ENCODE measurements around the gene LHFPL3.
"Not testable (repeated sequence)": the region's sequence is repeated elsewhere in the genome, so short reads cannot be mapped to it uniquely, and the experiment has no call there.

Gene LHFPL3

DNA sequence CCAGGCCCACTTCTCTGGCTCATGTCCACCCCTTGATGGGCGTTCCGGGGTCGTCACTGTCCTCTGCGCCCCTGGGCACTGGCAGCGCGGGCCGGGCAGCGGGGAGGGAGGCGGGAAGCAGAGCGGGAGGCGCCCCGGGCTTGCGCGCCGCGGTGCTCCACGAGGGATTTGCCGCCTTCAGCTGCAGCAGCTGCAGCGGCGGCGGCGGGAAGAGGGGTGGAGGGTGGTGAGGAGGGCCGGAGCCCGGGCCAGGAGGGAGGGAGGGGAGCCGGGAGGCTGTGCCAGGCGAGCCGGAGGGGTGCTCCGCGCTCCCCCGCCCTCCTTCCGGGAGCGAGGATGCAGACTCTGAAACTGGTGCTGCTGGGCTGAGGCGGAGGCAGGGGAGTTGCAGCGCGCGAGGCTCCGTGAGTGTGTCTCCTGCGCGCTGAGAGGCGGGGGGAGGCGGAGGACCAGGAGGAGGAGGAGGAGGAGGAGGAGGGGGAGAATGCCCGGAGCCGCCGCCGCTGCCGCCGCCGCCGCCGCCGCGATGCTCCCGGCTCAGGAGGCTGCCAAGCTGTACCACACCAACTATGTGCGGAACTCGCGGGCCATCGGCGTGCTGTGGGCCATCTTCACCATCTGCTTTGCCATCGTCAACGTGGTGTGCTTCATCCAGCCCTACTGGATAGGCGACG is at the start of gene LHFPL3:
Gene LHFPL3, plus strand, starts transcription at position 308 of the 674 bp plus-strand sequence.
- no peak for DNase-seq (ENCODE audit: low read depth in 3 of 3)

GRCh38 chr7:104281685-104282084 is 46.7 kb upstream of the LHFPL3 start:
- not testable (repeated sequence) for DNase-seq (ENCODE audit: low read depth in 3 of 3)

GRCh38 chr7:104286839-104287238 is 41.6 kb upstream of the LHFPL3 start:
- no peak for DNase-seq (ENCODE audit: low read depth in 3 of 3)

DNA sequence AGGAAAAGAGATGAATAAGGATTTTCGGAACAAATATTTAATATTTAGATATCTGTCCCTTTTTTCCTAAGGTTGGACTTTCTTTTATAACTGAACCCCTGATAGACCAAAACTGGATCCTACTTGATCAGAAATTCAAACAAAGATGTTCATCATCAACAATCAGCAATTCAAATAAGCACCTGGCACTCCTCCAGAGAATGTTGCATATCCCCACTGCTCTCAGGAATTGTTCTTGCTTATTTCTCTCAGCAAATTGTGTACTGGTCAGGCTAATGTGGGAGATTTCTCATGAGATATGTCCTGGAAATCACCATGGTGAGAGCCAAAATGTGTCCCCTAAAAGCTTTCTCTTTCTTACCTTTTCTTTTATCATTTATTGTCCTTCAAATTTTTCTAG is 40.3 kb upstream of the LHFPL3 start:
- no peak for DNase-seq (ENCODE audit: low read depth in 3 of 3)

GRCh38 chr7:104294291-104294690 is 34.1 kb upstream of the LHFPL3 start:
- DNase-seq (ENCODE audit: low read depth in 3 of 3): no peak

DNA sequence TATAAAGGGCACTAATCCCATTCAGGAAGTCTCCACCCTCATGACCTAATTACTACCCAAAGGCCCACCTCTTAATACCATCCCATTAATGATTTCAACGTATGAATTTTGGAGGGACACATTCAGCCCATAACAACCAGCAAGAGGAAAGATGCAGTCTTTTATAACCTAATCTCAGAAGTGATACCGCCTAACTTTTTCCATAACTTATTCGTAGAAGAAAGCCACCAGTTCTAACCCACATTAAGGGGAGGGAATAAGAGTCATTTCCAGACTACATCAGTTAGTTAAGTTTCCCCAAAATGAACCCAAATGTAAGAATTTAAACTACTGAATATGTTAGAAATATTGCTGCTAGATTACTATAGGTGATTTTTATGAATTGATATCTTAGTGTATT is 32.1 kb upstream of the LHFPL3 start:
- DNase-seq (ENCODE audit: low read depth in 3 of 3): no peak

GRCh38 chr7:104296900-104297299 is 31.5 kb upstream of the LHFPL3 start:
- no peak for DNase-seq (ENCODE audit: low read depth in 3 of 3)

GRCh38 chr7:104299323-104299722 is 29.1 kb upstream of the LHFPL3 start:
- no peak for DNase-seq (ENCODE audit: low read depth in 3 of 3)

DNA sequence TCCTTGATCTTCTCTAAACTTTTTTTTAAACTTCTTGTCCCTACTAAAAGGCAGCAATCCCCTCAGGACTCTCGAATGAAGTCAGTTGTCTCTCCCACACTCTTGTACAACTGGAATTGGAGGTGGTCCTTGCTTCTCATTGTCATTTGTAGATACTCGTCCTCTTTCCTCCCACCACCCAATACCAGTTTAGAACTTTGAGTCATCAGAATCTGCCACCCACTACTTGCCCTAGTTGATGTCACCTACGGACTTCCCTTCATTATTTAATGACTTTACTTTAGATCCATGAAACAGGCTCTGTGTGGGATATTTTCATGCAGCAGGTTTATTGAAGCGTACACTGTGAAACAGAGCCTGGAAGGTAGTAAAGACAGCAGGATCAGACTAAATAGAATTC is 28.6 kb upstream of the LHFPL3 start:
- no peak for DNase-seq (ENCODE audit: low read depth in 3 of 3)

DNA sequence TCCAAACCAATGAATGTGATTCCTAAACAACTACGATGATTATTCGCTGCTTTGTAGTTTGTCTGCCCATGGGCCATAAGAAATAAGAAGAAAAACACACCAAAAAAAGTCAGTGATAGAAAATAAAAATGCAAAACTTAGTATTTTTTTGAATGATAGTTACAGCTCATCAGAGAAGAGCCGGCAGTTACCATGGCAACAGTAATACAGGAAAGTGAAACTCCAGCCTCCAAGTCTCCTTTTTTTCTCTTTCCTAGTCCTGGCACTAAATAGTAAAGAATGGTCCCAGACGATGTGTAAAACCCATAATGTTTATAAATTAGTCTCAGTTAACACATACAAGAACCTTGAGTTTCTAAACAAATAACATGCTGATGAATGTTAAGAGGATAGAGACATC is 21.6 kb upstream of the LHFPL3 start:
- no peak for DNase-seq (ENCODE audit: low read depth in 3 of 3)

GRCh38 chr7:104317948-104318629 is 10.3 kb upstream of the LHFPL3 start:
- DNase-seq (ENCODE audit: low read depth in 3 of 3): no peak

DNA sequence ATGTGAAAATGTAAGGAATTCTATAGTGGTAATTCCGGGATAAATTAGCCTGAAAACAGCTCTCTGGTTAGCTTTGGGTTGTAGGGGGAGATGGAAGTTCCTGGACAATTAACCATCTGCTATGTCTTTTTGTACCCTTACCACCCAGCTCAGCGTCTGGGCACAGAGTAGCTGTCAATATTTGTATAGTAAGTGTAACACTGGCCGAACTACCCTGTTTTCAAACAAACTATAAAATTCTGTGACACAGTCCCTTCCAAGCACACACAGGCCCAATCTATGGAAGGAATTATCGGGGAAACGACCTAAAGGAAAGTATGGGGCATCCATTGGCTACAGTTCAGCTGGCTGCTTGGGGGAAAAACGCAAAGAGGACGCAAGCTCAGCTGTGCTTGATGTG is 869 bp upstream of the LHFPL3 start:
- DNase-seq (ENCODE audit: low read depth in 3 of 3): no peak

DNA sequence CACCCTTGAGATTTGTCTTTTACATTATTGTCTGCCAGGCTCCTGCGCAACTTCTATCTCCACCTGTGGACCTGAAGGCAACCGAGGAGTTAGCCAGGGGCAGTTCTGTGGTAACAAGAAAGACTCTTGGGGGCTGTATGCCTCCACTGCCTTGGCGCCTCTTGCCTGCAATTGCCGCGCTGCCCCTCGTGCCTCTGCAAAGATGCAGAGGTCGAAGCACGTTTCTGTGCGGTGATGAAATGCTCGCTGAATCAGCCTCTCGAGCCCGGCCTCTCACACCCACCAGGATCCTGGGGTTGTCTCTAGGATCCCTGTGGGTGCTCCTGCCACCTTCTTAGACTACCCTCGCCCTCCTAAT is 486 bp upstream of the LHFPL3 start:
- no peak for DNase-seq (ENCODE audit: low read depth in 3 of 3)

DNA sequence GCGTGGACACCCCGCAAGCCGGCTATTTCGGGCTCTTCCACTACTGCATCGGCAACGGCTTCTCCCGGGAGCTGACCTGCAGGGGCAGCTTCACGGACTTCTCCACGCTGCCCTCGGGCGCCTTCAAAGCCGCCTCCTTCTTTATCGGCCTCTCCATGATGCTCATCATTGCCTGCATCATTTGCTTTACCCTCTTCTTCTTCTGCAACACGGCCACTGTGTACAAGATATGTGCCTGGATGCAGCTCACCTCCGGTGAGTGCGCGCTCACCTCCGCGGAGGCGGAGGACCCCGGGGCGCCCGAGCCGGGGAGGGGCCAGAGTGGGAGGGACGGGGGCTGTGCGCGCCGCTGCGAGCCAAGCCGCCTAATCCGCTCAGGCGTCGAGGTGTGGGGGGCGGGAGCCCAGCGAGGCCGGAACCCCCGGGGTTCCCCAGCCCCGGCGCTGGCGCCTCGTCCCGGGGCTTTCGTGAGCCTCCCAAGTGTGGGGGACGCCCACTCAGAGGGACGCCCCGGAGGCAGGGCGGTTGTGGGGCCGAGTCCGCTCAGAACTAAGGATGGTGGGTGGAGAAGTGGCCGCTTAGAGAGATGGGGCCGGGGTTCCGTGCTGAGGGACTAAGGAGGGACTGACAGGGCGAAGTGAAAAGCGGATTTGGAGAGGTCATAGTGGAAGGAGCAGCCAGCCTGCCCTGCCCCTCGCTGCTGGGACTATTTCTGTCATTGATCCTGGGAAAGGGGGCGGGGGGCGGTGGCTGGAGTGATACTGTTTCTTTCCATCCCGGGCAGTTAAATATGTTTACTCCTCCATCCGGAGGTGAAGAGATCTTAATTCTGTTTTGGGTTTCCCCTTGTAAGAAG is 795 bp downstream of the LHFPL3 start:
- no peak for DNase-seq (ENCODE audit: low read depth in 3 of 3)

GRCh38 chr7:104341546-104341945 is 13.1 kb downstream of the LHFPL3 start:
- no peak for DNase-seq (ENCODE audit: low read depth in 3 of 3)

DNA sequence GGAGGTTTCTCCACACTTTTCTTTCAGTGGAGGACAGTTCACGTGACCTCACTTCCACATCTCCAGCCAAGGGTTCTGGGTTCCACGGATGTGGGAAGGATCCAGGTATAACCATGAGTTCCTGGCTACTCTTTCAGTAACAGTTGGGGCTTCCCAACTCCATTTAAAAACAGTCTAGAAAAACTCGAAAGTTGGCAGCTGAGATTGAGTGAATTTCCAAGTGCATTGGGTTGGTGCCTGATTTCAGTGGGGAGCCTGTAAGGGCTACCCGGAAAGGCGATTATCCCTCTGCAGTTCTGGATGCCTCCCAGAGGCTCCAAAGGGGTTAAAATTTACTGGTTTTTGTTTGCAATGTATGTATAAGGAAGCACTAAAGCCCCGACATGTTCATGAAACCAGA is 24.3 kb downstream of the LHFPL3 start:
- DNase-seq (ENCODE audit: low read depth in 3 of 3): no peak

DNA sequence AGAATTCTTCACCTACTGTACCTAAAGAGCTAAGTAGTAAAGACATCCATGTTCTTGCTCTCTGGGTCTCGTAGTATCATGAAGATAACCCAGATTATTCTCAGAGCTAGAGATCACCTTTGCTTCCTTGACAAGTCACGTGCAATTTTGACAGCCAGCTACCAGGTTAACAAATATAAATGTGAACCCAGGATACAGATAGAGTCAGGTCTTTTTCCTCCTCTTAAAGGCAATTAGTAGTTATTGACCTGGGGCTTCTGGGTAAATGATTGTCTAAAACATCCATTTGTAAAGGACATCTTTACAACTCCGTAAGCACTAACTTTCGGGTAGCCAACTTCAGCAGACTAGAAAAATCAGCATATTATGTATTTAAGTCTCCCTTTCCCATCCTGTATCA is 28.8 kb downstream of the LHFPL3 start:
- no peak for DNase-seq (ENCODE audit: low read depth in 3 of 3)

DNA sequence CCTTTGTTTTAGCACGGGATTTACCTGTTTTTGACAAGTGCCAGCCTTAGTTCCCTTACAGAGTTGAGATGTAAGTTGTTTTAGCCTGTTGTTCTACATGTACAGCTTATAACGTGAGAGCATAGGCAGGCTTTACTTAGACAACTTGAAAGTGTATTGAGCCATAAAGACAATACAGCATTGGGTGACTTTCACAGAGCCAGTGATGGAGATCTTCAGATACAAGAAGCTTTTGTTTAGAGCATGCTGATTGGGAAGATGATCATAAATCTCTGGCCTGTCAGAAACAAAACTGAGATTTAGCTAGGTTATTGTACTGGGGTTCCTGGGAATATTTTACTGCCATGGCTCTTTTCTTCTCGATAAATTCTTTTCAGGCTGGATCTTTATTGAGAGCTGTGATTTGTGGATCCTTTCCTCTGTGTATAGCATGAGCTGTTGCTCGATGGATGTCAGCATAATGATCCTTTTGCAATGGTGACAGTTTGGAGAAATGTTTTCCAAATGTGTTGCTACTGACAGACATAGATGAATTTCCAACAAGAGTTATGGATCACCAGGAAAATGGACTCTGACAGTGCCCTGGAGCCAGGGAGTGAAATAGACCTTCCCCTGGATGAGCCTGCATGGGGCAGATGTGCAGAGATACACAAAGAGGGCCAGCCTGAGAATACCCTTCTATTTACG is 30.2 kb downstream of the LHFPL3 start:
- DNase-seq (ENCODE audit: low read depth in 3 of 3): no peak

GRCh38 chr7:104362756-104363155 is 34.4 kb downstream of the LHFPL3 start:
- DNase-seq (ENCODE audit: low read depth in 3 of 3): no peak

DNA sequence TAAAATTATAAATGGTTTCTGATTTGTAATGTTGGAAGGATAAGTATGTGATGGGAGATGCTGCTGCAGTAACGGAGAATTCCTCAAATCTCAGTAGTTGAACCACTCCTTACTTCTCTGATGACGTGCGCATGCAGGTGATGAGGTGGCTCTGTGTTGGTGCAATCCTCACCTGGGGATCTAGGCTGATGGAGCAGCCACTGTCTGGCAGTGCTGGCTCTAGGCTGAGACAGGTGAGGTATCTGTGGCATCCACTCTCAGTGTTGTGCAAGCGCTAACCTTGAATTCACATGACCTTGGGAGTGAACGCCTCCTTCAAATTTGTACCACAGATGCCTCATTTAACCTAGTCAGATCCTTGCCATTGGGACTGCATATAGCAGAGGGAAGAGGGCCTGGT is 35.0 kb downstream of the LHFPL3 start:
- DNase-seq (ENCODE audit: low read depth in 3 of 3): no peak

GRCh38 chr7:104366390-104366789 is 38.0 kb downstream of the LHFPL3 start:
- no peak for DNase-seq (ENCODE audit: low read depth in 3 of 3)

DNA sequence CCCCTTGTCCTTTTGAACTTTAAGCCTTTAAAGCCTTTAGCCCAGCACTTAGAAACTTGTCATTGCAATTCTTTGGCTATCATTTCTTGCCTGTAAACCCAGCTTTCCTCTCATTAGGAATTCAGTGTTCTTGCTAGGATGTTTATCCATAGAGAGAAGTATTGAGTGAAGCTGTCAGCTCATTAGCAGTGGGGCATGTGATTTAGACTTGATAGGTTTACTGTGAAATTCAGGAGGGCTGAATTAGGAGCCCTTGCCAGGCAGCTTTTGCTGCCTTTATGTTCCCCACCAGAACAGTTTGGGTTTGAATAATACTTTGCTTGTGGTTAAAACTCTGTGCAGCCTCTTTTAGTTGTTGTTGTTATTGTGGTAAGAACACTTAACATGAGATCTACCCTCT is 39.5 kb downstream of the LHFPL3 start:
- DNase-seq (ENCODE audit: low read depth in 3 of 3): no peak
